Measurements from ENCODE around the gene ME2.

- TF ChIP-seq CTCF (conservative IDR thresholded peaks at IDR 0.05; ENCODE audit: low read length) (no peak), EZH2phosphoT487 (IDR thresholded peaks at IDR 0.05; ENCODE audit: borderline replicate concordance) (no peak)
These were observed 74.9 kb downstream of the ME2 start for GRCh38 chr18:50953822-50954221.

Data from Loucy (cell line).